Endothelial cell of umbilical vein (primary cell): ENCODE results near the gene HSPA12A.

ENCODE experiments used
- EZH2 ChIP-seq: IDR thresholded peaks from 2 replicates; pipeline ENCODE4 v1.6.1; 2012; ENCODE audit warnings: borderline replicate concordance, low read depth, mild to moderate bottlenecking, moderate library complexity, low read length, inconsistent platforms; ENCODE audit not compliant: severe bottlenecking
- JUN ChIP-seq: IDR thresholded peaks from 2 replicates; pipeline ENCODE4 v1.6.1; 2011; ENCODE audit warnings: borderline replicate concordance, low read depth; ENCODE audit not compliant: insufficient read length, insufficient read depth
- POLR2A ChIP-seq: IDR thresholded peaks from 2 replicates; pipeline ENCODE4 v1.6.1; 2012; ENCODE audit warnings: low read depth, mild to moderate bottlenecking, control low read depth, low read length
- POLR2AphosphoS5 ChIP-seq: IDR thresholded peaks from 2 replicates; pipeline ENCODE4 v1.6.1; 2012; ENCODE audit warnings: low read depth, mild to moderate bottlenecking, control low read depth, low read length, moderate library complexity; ENCODE audit not compliant: insufficient read depth
- TF ChIP-seq, protein P1 (sequence below), 2 donors: IDR thresholded peaks; 1 replicate in 1 of 2; 2 replicates in 1 of 2; pipeline ENCODE4 v1.5.1; 2011; ENCODE audit warnings: low read length in 2 of 2, mild to moderate bottlenecking in 2 of 2, moderate library complexity in 2 of 2, control low read depth in 1 of 2, inconsistent platforms in 1 of 2, low read depth in 1 of 2; ENCODE audit not compliant: insufficient read depth in 1 of 2; ENCODE audit errors: extremely low read depth in 1 of 2
- TF ChIP-seq, protein P2 (sequence below): IDR thresholded peaks from 2 replicates; pipeline ENCODE4 v1.6.1; 2011; ENCODE audit not compliant: insufficient read depth, insufficient read length

DNA sequence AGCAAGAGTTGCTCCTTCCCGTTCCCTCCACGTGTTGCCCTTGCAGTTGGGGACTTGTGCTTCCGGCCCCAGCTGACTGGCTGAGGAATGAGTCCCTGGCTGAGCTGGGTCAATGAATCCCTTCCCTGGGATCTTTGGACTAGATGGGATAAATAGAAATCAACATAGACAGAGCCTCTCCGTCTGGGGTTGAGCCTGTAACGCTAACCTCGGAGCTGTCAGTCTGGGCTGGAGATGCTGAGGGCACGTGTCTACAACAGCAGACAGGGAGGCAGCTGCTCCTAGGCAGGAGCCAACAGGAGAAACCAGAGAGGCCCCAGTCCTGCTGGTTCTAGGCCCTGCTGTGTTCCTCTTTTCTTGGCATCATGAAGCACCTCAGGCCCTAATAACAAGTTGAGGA is 42.3 kb upstream of the HSPA12A start:
- TF ChIP-seq POLR2A (no peak), POLR2AphosphoS5 (no peak), JUN (no peak), EZH2 (no peak)
- TF ChIP-seq, protein P1, sequence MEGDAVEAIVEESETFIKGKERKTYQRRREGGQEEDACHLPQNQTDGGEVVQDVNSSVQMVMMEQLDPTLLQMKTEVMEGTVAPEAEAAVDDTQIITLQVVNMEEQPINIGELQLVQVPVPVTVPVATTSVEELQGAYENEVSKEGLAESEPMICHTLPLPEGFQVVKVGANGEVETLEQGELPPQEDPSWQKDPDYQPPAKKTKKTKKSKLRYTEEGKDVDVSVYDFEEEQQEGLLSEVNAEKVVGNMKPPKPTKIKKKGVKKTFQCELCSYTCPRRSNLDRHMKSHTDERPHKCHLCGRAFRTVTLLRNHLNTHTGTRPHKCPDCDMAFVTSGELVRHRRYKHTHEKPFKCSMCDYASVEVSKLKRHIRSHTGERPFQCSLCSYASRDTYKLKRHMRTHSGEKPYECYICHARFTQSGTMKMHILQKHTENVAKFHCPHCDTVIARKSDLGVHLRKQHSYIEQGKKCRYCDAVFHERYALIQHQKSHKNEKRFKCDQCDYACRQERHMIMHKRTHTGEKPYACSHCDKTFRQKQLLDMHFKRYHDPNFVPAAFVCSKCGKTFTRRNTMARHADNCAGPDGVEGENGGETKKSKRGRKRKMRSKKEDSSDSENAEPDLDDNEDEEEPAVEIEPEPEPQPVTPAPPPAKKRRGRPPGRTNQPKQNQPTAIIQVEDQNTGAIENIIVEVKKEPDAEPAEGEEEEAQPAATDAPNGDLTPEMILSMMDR (IDR thresholded peaks at IDR 0.05; ENCODE audit: extremely low read depth in 1 of 2, insufficient read depth in 1 of 2, low read depth in 1 of 2, low read length in 2 of 2), result no peak
- TF ChIP-seq, protein P2, sequence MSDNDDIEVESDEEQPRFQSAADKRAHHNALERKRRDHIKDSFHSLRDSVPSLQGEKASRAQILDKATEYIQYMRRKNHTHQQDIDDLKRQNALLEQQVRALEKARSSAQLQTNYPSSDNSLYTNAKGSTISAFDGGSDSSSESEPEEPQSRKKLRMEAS, result no peak
